ENCODE data around the gene LMO7. TPM values are rescaled to one million over a fixed set of nuclear protein-coding genes. Genes with fewer than 3 reads are reported as not detected.

LMO7 gene
- total RNA-seq, 1 donor from 2014 or later = 446 TPM

DNA sequence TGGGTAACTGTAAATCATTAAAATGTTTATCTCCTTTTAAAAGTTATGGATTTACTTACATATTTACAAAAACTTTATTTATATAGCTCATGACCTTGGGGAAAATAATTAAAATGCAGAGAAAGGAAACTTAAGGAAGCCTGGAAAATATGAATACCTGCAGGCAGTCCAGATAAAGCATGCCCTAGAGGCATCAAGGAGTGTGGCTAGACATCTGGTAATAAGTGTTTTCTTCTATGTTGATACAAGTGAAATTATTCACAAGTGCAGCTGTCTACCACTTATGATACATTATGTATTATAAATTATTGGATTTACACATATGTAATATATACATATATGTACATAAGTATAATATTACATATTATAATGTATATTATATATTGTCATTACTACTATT, 207.9 kb downstream of the LMO7 start:
- Histone ChIP-seq H3K4me3 (no peak overlapping the region), H3K36me3 (peaks cover 77% of the 10 kb centered on the region)

DNA sequence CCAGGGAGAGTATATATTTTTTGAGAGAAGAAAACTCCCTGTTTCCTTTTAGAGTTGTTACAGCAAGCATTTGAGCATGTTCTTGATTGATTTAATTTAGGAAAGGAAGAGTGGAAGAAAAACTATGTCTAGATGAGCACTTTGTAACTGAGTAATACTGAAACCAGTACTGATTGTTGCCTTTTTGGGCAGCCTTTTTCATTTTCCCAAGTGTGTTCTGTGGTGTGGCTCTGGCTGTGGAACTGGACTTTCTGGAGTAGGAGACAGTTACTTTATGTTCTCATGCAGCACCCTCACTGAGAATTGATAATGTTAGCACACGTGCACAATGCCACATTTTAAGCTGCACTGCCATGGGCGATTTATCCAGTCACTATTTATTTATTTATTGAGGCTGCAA, 211.5 kb downstream of the LMO7 start:
- DNase-seq = no peak

More for the DNA sequence above, 207.9 kb downstream of the LMO7 start:
- Histone ChIP-seq H3K27ac (replicated peaks) (no peak overlapping the region), H3K27me3 (ENCODE audit: low read depth) (no peaks in the 10 kb centered on the region), H3K9me3 (replicated peaks) (peaks cover 7% of the 10 kb centered on the region), H3K4me1 (peaks cover 37% of the 10 kb centered on the region)
- TF ChIP-seq, protein P1, sequence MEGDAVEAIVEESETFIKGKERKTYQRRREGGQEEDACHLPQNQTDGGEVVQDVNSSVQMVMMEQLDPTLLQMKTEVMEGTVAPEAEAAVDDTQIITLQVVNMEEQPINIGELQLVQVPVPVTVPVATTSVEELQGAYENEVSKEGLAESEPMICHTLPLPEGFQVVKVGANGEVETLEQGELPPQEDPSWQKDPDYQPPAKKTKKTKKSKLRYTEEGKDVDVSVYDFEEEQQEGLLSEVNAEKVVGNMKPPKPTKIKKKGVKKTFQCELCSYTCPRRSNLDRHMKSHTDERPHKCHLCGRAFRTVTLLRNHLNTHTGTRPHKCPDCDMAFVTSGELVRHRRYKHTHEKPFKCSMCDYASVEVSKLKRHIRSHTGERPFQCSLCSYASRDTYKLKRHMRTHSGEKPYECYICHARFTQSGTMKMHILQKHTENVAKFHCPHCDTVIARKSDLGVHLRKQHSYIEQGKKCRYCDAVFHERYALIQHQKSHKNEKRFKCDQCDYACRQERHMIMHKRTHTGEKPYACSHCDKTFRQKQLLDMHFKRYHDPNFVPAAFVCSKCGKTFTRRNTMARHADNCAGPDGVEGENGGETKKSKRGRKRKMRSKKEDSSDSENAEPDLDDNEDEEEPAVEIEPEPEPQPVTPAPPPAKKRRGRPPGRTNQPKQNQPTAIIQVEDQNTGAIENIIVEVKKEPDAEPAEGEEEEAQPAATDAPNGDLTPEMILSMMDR (IDR thresholded peaks at IDR 0.05; ENCODE audit: borderline replicate concordance) = no peak
- DNase-seq = no peak
- intact Hi-C loops (cut with micrococcal nuclease) = no loop called here

GRCh38 chr13:75850916-75851315, 214.8 kb downstream of the LMO7 start:
- no peak overlapping the region for H3K27ac ChIP-seq (replicated peaks)
- no peak for DNase-seq
- H3K9me3 ChIP-seq (replicated peaks) = no peaks in the 10 kb centered on the region
- TF ChIP-seq, protein P1 (IDR thresholded peaks at IDR 0.05; ENCODE audit: borderline replicate concordance) = no peak
- no peaks in the 10 kb centered on the region for H3K27me3 ChIP-seq (ENCODE audit: low read depth)
- H3K36me3 ChIP-seq = peaks cover 70% of the 10 kb centered on the region
- H3K4me1 ChIP-seq = peaks cover 24% of the 10 kb centered on the region
- no peak overlapping the region for H3K4me3 ChIP-seq
- intact Hi-C loops (cut with micrococcal nuclease) = loop anchor here (10.0 kb wide), 1 partner anchor 156 kb away; no protein-coding TSS in a partner anchor

More for the DNA sequence above, 211.5 kb downstream of the LMO7 start:
- TF ChIP-seq, protein P1 (IDR thresholded peaks at IDR 0.05; ENCODE audit: borderline replicate concordance) = no peak
- H3K9me3 ChIP-seq (replicated peaks) = peaks cover 5% of the 10 kb centered on the region
- intact Hi-C loops (cut with micrococcal nuclease) = no loop called here
- H3K27ac ChIP-seq (replicated peaks) = peak overlapping the region; percentile 6
- H3K36me3 ChIP-seq = peaks cover 80% of the 10 kb centered on the region
- peaks cover 25% of the 10 kb centered on the region for H3K4me1 ChIP-seq
- no peak overlapping the region for H3K4me3 ChIP-seq
- H3K27me3 ChIP-seq (ENCODE audit: low read depth) = no peaks in the 10 kb centered on the region

DNA sequence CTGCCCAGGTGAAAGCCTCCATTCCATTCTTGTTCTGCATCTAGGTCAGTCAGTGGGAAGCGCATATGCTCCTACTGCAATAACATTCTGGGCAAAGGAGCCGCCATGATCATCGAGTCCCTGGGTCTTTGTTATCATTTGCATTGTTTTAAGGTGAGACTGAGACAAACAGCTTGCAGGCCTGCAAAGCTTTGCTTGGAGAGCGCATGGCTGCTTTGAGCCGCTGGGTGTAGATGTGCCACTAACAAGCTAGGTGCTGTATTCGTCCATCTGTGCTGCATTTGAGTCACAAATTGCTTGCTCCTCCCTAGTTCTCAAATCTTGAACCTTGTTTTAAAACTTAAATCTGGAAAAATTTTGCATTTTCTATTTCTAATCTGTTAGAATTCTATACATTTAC, 219.1 kb downstream of the LMO7 start:
- TF ChIP-seq, protein P1 (IDR thresholded peaks at IDR 0.05; ENCODE audit: borderline replicate concordance) = no peak
- peaks cover 72% of the 10 kb centered on the region for H3K36me3 ChIP-seq

GRCh38 chr13:75855847-75856246, 219.7 kb downstream of the LMO7 start:
- H3K9me3 ChIP-seq (replicated peaks) = no peaks in the 10 kb centered on the region
- intact Hi-C loops (cut with micrococcal nuclease) = loop anchor here (10.0 kb wide), 1 partner anchor 161 kb away; no protein-coding TSS in a partner anchor
- TF ChIP-seq, protein P1 (IDR thresholded peaks at IDR 0.05; ENCODE audit: borderline replicate concordance) = no peak
- H3K36me3 ChIP-seq = peaks cover 66% of the 10 kb centered on the region
- H3K27me3 ChIP-seq (ENCODE audit: low read depth) = no peaks in the 10 kb centered on the region
- H3K4me1 ChIP-seq = peaks cover 18% of the 10 kb centered on the region
- no peak for DNase-seq
- H3K27ac ChIP-seq (replicated peaks) = no peak overlapping the region
- H3K4me3 ChIP-seq = no peak overlapping the region

More for the DNA sequence above, 219.1 kb downstream of the LMO7 start:
- Histone ChIP-seq H3K27me3 (ENCODE audit: low read depth) (no peaks in the 10 kb centered on the region), H3K9me3 (replicated peaks) (no peaks in the 10 kb centered on the region), H3K4me3 (no peak overlapping the region), H3K27ac (replicated peaks) (no peak overlapping the region), H3K4me1 (peaks cover 18% of the 10 kb centered on the region)
- no peak for DNase-seq
- intact Hi-C loops (cut with micrococcal nuclease) = loop anchor here (10.0 kb wide), 1 partner anchor 160 kb away; no protein-coding TSS in a partner anchor

All from left ventricle myocardium inferior (tissue), 1 donor.